SU-DHL-6 (cell line): ENCODE results near the gene DLG2.

ENCODE experiments used
- H2AFZ ChIP-seq: fragments of 200-600 bp; sonication (generic); 2 replicates; pipeline ENCODE4 v1.6.1; 2014; ENCODE audit warnings: low read depth, mild to moderate bottlenecking, moderate library complexity, mixed read lengths, antibody characterized with exemption, low read length; ENCODE audit not compliant: severe bottlenecking
- H3F3A ChIP-seq: fragments of 200-600 bp; shearing (Covaris generic); 2 replicates; pipeline ENCODE4 v1.6.0; 2016; ENCODE audit warnings: antibody characterized with exemption, mild to moderate bottlenecking; ENCODE audit not compliant: insufficient read depth
- H3K27ac ChIP-seq: fragments of 200-600 bp; sonication (generic); 2 replicates; pipeline ENCODE4 v1.5.1; 2016; ENCODE audit warnings: low read depth, mild to moderate bottlenecking, low read length, moderate library complexity, mixed read lengths
- H3K27me3 ChIP-seq: fragments of 200-600 bp; sonication (generic), shearing (Covaris generic); 2 replicates; pipeline ENCODE4 v1.6.0; 2014; ENCODE audit warnings: mild to moderate bottlenecking, low read length
- H3K36me3 ChIP-seq: fragments of 200-600 bp; sonication (generic); 2 replicates; pipeline ENCODE4 v1.6.1; 2014; ENCODE audit warnings: mild to moderate bottlenecking, low read length, mixed read lengths
- H3K4me2 ChIP-seq: fragments of 300-600, 200-600 bp; shearing (Covaris generic), sonication (generic); 2 replicates; pipeline ENCODE4 v1.6.0; 2014; ENCODE audit warnings: low read length, low read depth, mild to moderate bottlenecking; ENCODE audit not compliant: poor library complexity, severe bottlenecking
- H3K4me3 ChIP-seq: fragments of 200-600 bp; sonication (generic); 2 replicates; pipeline ENCODE4 v1.5.1; 2014; ENCODE audit warnings: antibody characterized with exemption, low read length, mild to moderate bottlenecking, mixed read lengths; ENCODE audit not compliant: insufficient read depth, poor library complexity, severe bottlenecking
- H3K79me2 ChIP-seq: fragments of 200-600 bp; sonication (generic); 2 replicates; pipeline ENCODE4 v1.6.1; 2014; ENCODE audit warnings: mild to moderate bottlenecking, low read length, moderate library complexity; ENCODE audit not compliant: insufficient read depth
- H3K9ac ChIP-seq: fragments of 200-600 bp; sonication (generic); 2 replicates; pipeline ENCODE4 v1.7.0; 2014; ENCODE audit warnings: mild to moderate bottlenecking, low read length
- H3K9me2 ChIP-seq: fragments of 200-600 bp; sonication (generic); replicated peaks from 2 replicates; pipeline ENCODE4 v1.6.1; 2014; ENCODE audit warnings: low read length; ENCODE audit not compliant: insufficient read depth
- H3K9me3 ChIP-seq: fragments of 200-600 bp; sonication (generic); 2 replicates; pipeline ENCODE4 v1.6.1; 2014; ENCODE audit warnings: low read length, mixed read lengths; ENCODE audit not compliant: insufficient read depth
- H4K20me1 ChIP-seq: fragments of 200-600 bp; sonication (generic); 2 replicates; pipeline ENCODE4 v1.6.1; 2014; ENCODE audit warnings: low read depth, mild to moderate bottlenecking, antibody characterized with exemption, low read length, moderate library complexity, mixed read lengths
- EZH2phosphoT487 ChIP-seq: fragments of 200-600 bp; sonication (generic), shearing (Covaris generic); conservative IDR thresholded peaks from 2 replicates; pipeline ENCODE4 v1.6.1; 2018; ENCODE audit warnings: mild to moderate bottlenecking, antibody characterized with exemption, low read length, moderate library complexity, mixed read lengths
- TF ChIP-seq, protein P1 (sequence below): fragments of 200-600 bp; sonication (generic); IDR thresholded peaks from one replicate; pipeline ENCODE4 v1.5.1; 2017; ENCODE audit warnings: antibody characterized with exemption, mild to moderate bottlenecking, low read length, moderate library complexity; ENCODE audit not compliant: insufficient read depth, poor library complexity, severe bottlenecking

The DLG2 gene

GRCh38 chr11:83441601-83442000, 2185.5 kb downstream of the DLG2 start:
- H3F3A ChIP-seq, result no peaks in the 10 kb centered on the region
- H3K27me3 ChIP-seq, result no peaks in the 10 kb centered on the region
- no peak overlapping the region for H3K4me2 ChIP-seq
- H3K9me3 ChIP-seq, result no peaks in the 10 kb centered on the region
- H3K4me3 ChIP-seq, result no peak overlapping the region
- H2AFZ ChIP-seq, result no peak overlapping the region
- no peak overlapping the region for H3K9ac ChIP-seq
- TF ChIP-seq, protein P1, sequence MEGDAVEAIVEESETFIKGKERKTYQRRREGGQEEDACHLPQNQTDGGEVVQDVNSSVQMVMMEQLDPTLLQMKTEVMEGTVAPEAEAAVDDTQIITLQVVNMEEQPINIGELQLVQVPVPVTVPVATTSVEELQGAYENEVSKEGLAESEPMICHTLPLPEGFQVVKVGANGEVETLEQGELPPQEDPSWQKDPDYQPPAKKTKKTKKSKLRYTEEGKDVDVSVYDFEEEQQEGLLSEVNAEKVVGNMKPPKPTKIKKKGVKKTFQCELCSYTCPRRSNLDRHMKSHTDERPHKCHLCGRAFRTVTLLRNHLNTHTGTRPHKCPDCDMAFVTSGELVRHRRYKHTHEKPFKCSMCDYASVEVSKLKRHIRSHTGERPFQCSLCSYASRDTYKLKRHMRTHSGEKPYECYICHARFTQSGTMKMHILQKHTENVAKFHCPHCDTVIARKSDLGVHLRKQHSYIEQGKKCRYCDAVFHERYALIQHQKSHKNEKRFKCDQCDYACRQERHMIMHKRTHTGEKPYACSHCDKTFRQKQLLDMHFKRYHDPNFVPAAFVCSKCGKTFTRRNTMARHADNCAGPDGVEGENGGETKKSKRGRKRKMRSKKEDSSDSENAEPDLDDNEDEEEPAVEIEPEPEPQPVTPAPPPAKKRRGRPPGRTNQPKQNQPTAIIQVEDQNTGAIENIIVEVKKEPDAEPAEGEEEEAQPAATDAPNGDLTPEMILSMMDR, result no peak
- TF ChIP-seq EZH2phosphoT487, result no peak
- H3K36me3 ChIP-seq, result no peaks in the 10 kb centered on the region
- no peaks in the 10 kb centered on the region for H4K20me1 ChIP-seq
- H3K27ac ChIP-seq, result no peak overlapping the region
- H3K79me2 ChIP-seq, result no peaks in the 10 kb centered on the region
- H3K9me2 ChIP-seq, result no peaks in the 10 kb centered on the region

GRCh38 chr11:83441171-83441570, 2186.0 kb downstream of the DLG2 start:
- Histone ChIP-seq H4K20me1 (no peaks in the 10 kb centered on the region), H3K9me2 (no peaks in the 10 kb centered on the region), H3K79me2 (no peaks in the 10 kb centered on the region), H3K4me3 (no peak overlapping the region), H2AFZ (no peak overlapping the region), H3K27me3 (no peaks in the 10 kb centered on the region), H3K36me3 (no peaks in the 10 kb centered on the region), H3K9me3 (no peaks in the 10 kb centered on the region), H3K4me2 (no peak overlapping the region), H3K9ac (no peak overlapping the region), H3K27ac (no peak overlapping the region), H3F3A (no peaks in the 10 kb centered on the region)
- TF ChIP-seq EZH2phosphoT487, result no peak
- TF ChIP-seq, protein P1, result no peak

DNA sequence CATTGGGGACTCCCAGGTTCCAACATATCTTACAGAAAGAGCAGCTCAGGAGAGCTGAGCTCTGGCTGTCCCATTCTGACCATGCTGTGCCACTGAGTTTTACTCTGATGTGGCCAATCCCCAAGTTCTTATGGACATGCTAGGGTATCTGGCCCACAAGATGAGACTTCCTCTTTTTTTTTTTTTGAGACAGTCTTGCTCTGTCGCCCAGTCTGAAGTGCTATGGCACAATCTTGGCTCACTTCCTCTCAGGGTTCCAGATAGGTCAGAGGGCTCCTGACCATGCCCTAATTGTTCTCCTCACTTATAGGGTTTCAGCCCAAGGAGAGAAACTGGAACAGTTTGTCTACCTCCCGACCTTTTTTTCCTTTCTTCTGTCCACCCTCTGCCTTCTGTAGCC, 2188.7 kb downstream of the DLG2 start:
- Histone ChIP-seq H3K79me2 (no peaks in the 10 kb centered on the region), H4K20me1 (no peaks in the 10 kb centered on the region), H3K4me2 (no peak overlapping the region), H3F3A (no peaks in the 10 kb centered on the region), H3K36me3 (no peaks in the 10 kb centered on the region), H3K9me3 (no peaks in the 10 kb centered on the region), H2AFZ (no peak overlapping the region), H3K27me3 (no peaks in the 10 kb centered on the region), H3K27ac (no peak overlapping the region), H3K9ac (no peak overlapping the region), H3K4me3 (no peak overlapping the region), H3K9me2 (no peaks in the 10 kb centered on the region)
- TF ChIP-seq, protein P1, result no peak
- TF ChIP-seq EZH2phosphoT487, result no peak

GRCh38 chr11:83437939-83438338, 2189.2 kb downstream of the DLG2 start:
- H4K20me1 ChIP-seq, result no peaks in the 10 kb centered on the region
- no peaks in the 10 kb centered on the region for H3K79me2 ChIP-seq
- H3K27me3 ChIP-seq, result no peaks in the 10 kb centered on the region
- no peak overlapping the region for H3K9ac ChIP-seq
- no peaks in the 10 kb centered on the region for H3F3A ChIP-seq
- H2AFZ ChIP-seq, result no peak overlapping the region
- no peak overlapping the region for H3K27ac ChIP-seq
- no peak for TF ChIP-seq EZH2phosphoT487
- TF ChIP-seq, protein P1, result no peak
- no peaks in the 10 kb centered on the region for H3K9me3 ChIP-seq
- H3K9me2 ChIP-seq, result no peaks in the 10 kb centered on the region
- no peak overlapping the region for H3K4me3 ChIP-seq
- H3K4me2 ChIP-seq, result no peak overlapping the region
- no peaks in the 10 kb centered on the region for H3K36me3 ChIP-seq
